NCI-H774 (cell line): Measurements from ENCODE around the gene NME4.

Experiments
- DNase-seq: peaks from one replicate; lab custom pipeline; 2025; lab: John Stamatoyannopoulos, UW

NME4 gene

DNA sequence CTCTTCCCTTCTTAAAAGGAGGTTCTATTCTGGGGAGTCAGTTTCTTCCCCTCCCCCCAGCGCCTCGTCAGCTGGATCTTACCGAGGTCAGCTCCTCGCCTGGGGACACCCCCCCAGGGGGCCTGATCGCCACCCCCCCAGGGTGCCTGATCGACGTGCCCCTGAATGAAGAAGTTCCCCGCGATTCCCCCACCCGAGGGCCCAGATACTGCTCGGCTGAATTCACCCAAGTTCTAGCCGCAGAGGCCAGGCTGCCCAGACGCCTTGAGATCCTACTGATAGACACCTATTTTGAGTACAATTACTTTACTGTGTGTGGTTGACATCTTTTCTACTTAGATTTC lies 29.9 kb downstream of the NME4 start:
- DNase-seq: no peak

DNA sequence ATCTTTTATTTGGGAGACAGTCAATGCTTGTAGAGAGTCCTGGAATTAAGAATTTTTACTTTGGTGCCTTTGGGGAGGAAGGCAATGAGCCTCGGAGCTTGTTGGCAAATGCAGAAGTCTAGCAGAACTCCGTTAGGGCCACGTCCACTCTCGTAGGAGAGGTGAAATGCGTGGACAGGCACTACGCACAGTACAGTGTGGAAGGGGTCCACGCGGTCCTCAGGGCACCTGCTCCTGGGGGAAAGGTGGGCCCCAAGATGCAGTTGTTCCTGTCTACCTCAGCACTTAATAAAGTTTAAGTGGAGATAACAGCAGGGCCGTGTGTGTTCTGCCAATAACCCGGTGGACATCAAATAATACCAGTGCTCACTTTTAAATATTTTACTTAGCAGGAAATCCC lies 30.3 kb downstream of the NME4 start:
- no peak for DNase-seq

DNA sequence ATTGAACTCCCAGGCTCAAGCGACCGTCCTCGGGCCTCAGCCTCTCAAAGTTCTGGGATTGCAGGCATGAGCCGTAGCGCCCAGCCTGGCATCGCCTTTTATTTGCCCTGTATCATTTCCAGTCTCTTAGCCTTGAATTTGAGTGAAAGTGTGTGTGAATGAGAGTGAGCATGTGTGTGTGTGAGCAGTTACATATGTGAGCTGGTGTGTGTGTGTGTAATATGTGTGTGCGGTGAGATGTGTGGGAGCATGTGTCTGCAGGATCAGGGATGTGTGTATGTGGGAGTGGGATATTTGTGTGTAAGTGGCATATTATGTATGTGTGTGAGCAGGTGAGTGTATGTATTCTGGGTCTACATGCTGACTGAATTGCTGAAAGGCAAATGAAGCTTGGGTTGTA lies 33.9 kb downstream of the NME4 start:
- no peak for DNase-seq

DNA sequence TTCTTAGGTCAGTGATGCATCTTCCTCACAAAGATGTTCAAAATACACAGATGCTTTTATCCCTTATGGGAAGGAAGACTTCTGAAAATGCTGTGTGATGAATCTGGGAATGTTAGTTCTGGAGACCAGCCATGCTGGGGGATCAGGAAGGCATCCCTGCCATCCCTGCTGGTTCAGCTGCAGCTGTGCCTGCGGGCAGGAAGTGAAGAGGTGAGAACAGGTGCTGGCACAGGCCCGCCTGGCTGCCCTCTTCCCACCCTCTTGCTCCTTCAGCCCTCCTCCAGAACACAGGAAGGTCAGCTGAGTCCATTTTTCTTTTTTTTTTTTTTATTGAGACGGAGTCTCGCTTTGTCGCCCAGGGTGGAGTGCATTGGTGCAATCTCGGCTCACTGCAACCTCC lies 43.6 kb downstream of the NME4 start:
- no peak for DNase-seq

DNA sequence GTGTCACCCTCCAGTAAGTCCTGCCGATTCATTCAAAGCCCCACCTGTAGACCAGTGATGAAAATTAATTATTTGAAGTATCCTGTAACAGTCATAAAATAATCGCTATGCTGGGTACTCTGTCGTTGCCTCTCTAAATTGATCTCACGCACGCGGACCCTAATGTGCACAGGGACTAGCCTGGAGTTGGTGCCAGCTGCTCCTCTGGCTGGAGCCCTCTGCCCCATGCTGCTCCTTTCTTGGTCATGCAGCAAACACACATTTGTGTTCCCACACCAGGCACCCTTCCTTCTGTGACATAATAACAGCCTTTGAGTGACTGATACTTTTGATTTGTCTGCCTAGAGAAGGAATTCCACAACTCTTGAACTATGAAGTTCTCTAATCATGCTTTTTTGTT lies 44.4 kb downstream of the NME4 start:
- DNase-seq: no peak

DNA sequence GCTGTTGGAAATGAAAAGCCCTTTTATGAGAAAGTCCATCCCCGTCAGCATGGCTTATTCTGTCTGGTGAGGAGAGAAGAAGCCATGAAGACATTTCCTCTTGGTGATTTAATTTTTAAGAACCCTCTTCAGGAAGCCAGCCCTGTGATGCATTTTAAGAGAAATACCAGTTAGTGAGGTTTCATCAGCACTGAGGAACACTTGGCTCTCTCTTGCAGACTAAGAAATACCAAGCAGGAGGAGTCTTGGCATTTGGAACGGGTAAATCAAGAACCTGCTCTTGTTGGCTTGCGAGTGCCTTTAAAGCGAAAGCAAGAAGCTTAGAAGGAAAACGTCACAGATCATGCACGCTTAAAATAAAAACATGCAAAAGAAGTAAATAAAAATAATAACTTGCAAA lies 46.0 kb downstream of the NME4 start:
- no peak for DNase-seq

DNA sequence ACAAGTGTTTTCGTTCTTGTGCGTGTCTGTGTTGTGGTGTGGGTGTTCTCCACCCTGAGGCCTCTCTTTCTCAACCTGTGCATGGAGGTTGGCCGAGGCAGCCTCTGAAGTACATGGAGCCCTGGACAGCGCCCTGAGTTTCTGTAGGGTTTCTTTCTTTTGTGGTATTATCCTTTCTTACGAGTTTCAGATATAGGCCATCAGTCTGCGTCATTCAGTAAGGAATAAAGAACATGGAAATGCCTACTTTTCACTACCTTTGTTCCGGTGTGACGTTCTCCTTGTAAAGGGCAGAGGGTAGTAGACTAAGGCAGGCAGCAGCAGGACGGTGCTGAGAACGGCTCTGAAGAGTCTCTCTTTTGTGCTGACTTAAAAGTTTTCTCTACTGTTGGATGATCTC lies 47.0 kb downstream of the NME4 start:
- no peak for DNase-seq

DNA sequence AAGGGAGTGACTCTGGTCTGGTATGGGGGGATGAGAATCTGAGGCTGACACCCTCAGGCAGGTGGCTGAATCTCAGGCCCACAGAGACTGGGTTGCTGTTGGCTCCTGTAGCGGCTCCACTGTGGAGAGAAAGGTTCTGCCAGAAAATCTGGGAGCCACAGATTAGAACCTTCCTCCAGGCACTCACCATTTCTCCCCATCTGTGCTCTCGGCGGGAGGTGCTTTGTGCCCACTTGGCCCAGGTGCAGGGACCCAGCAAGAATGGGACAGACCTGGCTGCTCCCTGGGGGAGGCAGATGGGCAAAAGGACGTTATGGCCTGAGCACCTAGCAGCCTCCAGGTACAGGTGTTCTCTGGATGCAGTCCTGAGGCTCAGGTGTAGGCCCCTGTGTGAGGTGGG lies 48.6 kb downstream of the NME4 start:
- DNase-seq: no peak
